HEK293 (cell line): ENCODE results near the gene XIRP2.

Experiments
- CTCF ChIA-PET: fragments of 350-600 bp; formaldehyde crosslinking; extraction: SDS; loops from one replicate; lab custom pipeline; 2021; ENCODE audit warnings: antibody characterized with exemption; lab: Yijun Ruan, JAX
- POLR2A ChIA-PET: fragments of 300-600 bp; formaldehyde crosslinking; extraction: SDS; loops from one replicate; lab custom pipeline; 2020; ENCODE audit warnings: antibody characterized with exemption, inconsistent platforms; lab: Yijun Ruan, JAX
- H3K27ac ChIP-seq: fragments of 200-500 bp; sonication (Bioruptor generic); 2 replicates; pipeline ENCODE4 v1.5.1; 2014; ENCODE audit warnings: low read depth, low read length, control low read depth, inconsistent platforms; ENCODE audit errors: extremely low read depth
- H3K36me3 ChIP-seq, 2 experiments: fragments of 200-500 bp in 1 of 2; sonication (Bioruptor generic) in 1 of 2; 1 replicate in 1 of 2; 2 replicates in 1 of 2; pipeline ENCODE4 v1.5.1; 2014 to 2017; ENCODE audit warnings: inconsistent platforms in 2 of 2, low read length in 2 of 2; ENCODE audit not compliant: control insufficient read depth in 2 of 2, insufficient read depth in 1 of 2
- H3K4me1 ChIP-seq: fragments of 200-500 bp; sonication (Bioruptor generic); 2 replicates; pipeline ENCODE4 v1.5.1; 2014; ENCODE audit warnings: mild to moderate bottlenecking, low read length, inconsistent platforms; ENCODE audit not compliant: control insufficient read depth, insufficient read depth
- H3K4me3 ChIP-seq: 2 replicates; pipeline ENCODE4 v1.5.1; 2011; ENCODE audit warnings: low read depth, mild to moderate bottlenecking, control low read depth, low read length, moderate library complexity
- H3K9me3 ChIP-seq: fragments of 200-500 bp; sonication (Bioruptor generic); 2 replicates; pipeline ENCODE4 v1.5.1; 2014; ENCODE audit warnings: low read depth, low read length, inconsistent platforms; ENCODE audit not compliant: control insufficient read depth, insufficient read depth
- ELK4 ChIP-seq: IDR thresholded peaks from 2 replicates; pipeline ENCODE4 v1.6.1; 2011; ENCODE audit warnings: mild to moderate bottlenecking, low read depth, low read length, borderline replicate concordance
- GLI4 ChIP-seq: fragments of 450-650 bp; formaldehyde crosslinking; IDR thresholded peaks from 2 replicates; pipeline ENCODE4 v1.5.1; 2016; ENCODE audit warnings: missing biosample characterization, missing genetic modification characterization
- MZF1 ChIP-seq: fragments of 450-650 bp; formaldehyde crosslinking; IDR thresholded peaks from 2 replicates; pipeline ENCODE4 v1.5.1; 2017; ENCODE audit warnings: missing biosample characterization, missing genetic modification characterization, borderline replicate concordance
- PBX3 ChIP-seq: sonication (generic); formaldehyde crosslinking; IDR thresholded peaks from 2 replicates; pipeline ENCODE4 v1.8.1; 2022; ENCODE audit warnings: mild to moderate bottlenecking, moderate library complexity, missing genetic modification reagents
- RBAK ChIP-seq: fragments of 450-650 bp; formaldehyde crosslinking; IDR thresholded peaks from 2 replicates; pipeline ENCODE4 v1.5.1; 2016; ENCODE audit warnings: missing biosample characterization, missing genetic modification characterization
- SCRT2 ChIP-seq: fragments of 450-650 bp; formaldehyde crosslinking; IDR thresholded peaks from 2 replicates; pipeline ENCODE4 v1.5.1; 2016; ENCODE audit warnings: missing biosample characterization, missing genetic modification characterization
- YY1 ChIP-seq: fragments of 450-650 bp; formaldehyde crosslinking; IDR thresholded peaks from 2 replicates; pipeline ENCODE4 v1.5.1; 2018; ENCODE audit warnings: missing biosample characterization, missing genetic modification characterization
- ZBTB1 ChIP-seq: fragments of 450-650 bp; formaldehyde crosslinking; IDR thresholded peaks from 2 replicates; pipeline ENCODE4 v1.5.1; 2016; ENCODE audit warnings: missing biosample characterization, missing genetic modification characterization
- ZNF18 ChIP-seq: fragments of 450-650 bp; formaldehyde crosslinking; IDR thresholded peaks from 2 replicates; pipeline ENCODE4 v1.5.1; 2016; ENCODE audit warnings: missing biosample characterization, missing genetic modification characterization
- ZNF184 ChIP-seq: fragments of 450-650 bp; IDR thresholded peaks from 2 replicates; pipeline ENCODE4 v1.5.1; 2018; ENCODE audit warnings: missing biosample characterization, mild to moderate bottlenecking, missing genetic modification characterization
- ZNF248 ChIP-seq: fragments of 450-650 bp; formaldehyde crosslinking; IDR thresholded peaks from 2 replicates; pipeline ENCODE4 v1.5.1; 2017; ENCODE audit warnings: missing biosample characterization, missing genetic modification characterization
- ZNF335 ChIP-seq: fragments of 450-650 bp; formaldehyde crosslinking; conservative IDR thresholded peaks from 2 replicates; pipeline ENCODE4 v1.5.1; 2016; ENCODE audit warnings: missing biosample characterization, missing genetic modification characterization
- ZNF366 ChIP-seq: fragments of 450-650 bp; formaldehyde crosslinking; conservative IDR thresholded peaks from 2 replicates; pipeline ENCODE4 v1.5.1; 2016; ENCODE audit warnings: missing biosample characterization, missing genetic modification characterization
- ZNF48 ChIP-seq: fragments of 450-650 bp; formaldehyde crosslinking; IDR thresholded peaks from 2 replicates; pipeline ENCODE4 v1.5.1; 2016; ENCODE audit warnings: missing biosample characterization, missing genetic modification characterization
- ZNF521 ChIP-seq: fragments of 450-650 bp; formaldehyde crosslinking; IDR thresholded peaks from 2 replicates; pipeline ENCODE4 v1.5.1; 2017; ENCODE audit warnings: missing biosample characterization, mild to moderate bottlenecking, missing genetic modification characterization
- ZNF704 ChIP-seq: fragments of 450-650 bp; formaldehyde crosslinking; IDR thresholded peaks from 2 replicates; pipeline ENCODE4 v1.5.1; 2016; ENCODE audit warnings: missing biosample characterization, missing genetic modification characterization
- ZNF707 ChIP-seq: fragments of 450-650 bp; formaldehyde crosslinking; IDR thresholded peaks from 2 replicates; pipeline ENCODE4 v1.5.1; 2016; ENCODE audit warnings: missing biosample characterization, missing genetic modification characterization
- ZNF768 ChIP-seq: fragments of 450-650 bp; formaldehyde crosslinking; IDR thresholded peaks from 2 replicates; pipeline ENCODE4 v1.5.1; 2018; ENCODE audit warnings: missing biosample characterization, mild to moderate bottlenecking, missing genetic modification characterization
- ZNF792 ChIP-seq: fragments of 450-650 bp; formaldehyde crosslinking; IDR thresholded peaks from 2 replicates; pipeline ENCODE4 v1.5.1; 2016; ENCODE audit warnings: missing biosample characterization, missing genetic modification characterization
- ZSCAN23 ChIP-seq: fragments of 450-650 bp; formaldehyde crosslinking; IDR thresholded peaks from 2 replicates; pipeline ENCODE4 v1.5.1; 2016; ENCODE audit warnings: missing biosample characterization, missing genetic modification characterization
- TF ChIP-seq, protein P1 (sequence below): fragments of 450-650 bp; IDR thresholded peaks from 2 replicates; pipeline ENCODE4 v1.5.1; 2018; ENCODE audit warnings: missing biosample characterization, missing genetic modification characterization

Gene XIRP2

GRCh38 chr2:167127135-167127534 is 238.9 kb downstream of the XIRP2 start:
- TF ChIP-seq ELK4 (no peak), ZNF792 (no peak), GLI4 (tag by site-specific recombination) (no peak), ZNF248 (no peak), ZNF48 (tag by site-specific recombination) (no peak), MZF1 (no peak), ZNF707 (tag by site-specific recombination) (no peak), ZNF768 (no peak), ZNF521 (tag by site-specific recombination) (no peak), ZNF18 (tag by site-specific recombination) (no peak), RBAK (tag by site-specific recombination) (no peak), ZNF335 (tag by site-specific recombination) (no peak), YY1 (tag by site-specific recombination) (no peak), ZNF184 (tag by site-specific recombination) (no peak), ZNF366 (tag by site-specific recombination) (no peak), PBX3 (CRISPR knock-in tag) (no peak), SCRT2 (tag by site-specific recombination) (no peak)
- TF ChIP-seq, protein P1, sequence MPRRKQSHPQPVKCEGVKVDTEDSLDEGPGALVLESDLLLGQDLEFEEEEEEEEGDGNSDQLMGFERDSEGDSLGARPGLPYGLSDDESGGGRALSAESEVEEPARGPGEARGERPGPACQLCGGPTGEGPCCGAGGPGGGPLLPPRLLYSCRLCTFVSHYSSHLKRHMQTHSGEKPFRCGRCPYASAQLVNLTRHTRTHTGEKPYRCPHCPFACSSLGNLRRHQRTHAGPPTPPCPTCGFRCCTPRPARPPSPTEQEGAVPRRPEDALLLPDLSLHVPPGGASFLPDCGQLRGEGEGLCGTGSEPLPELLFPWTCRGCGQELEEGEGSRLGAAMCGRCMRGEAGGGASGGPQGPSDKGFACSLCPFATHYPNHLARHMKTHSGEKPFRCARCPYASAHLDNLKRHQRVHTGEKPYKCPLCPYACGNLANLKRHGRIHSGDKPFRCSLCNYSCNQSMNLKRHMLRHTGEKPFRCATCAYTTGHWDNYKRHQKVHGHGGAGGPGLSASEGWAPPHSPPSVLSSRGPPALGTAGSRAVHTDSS (tag by site-specific recombination) = no peak
- Histone ChIP-seq H3K9me3 (no peaks in the 10 kb centered on the region), H3K36me3 (no peaks in the 10 kb centered on the region), H3K27ac (no peak overlapping the region), H3K4me3 (no peak overlapping the region), H3K4me1 (no peaks in the 10 kb centered on the region)
- CTCF ChIA-PET = interaction anchor here (0.5 to 1.7 kb wide), 2 partner anchors 84 to 487 kb away, joined by 3 to 14 read pairs; no protein-coding TSS in a partner anchor
- POLR2A ChIA-PET = no interaction called here

- no peak for TF ChIP-seq ZNF704
- TF ChIP-seq ZSCAN23 (tag by site-specific recombination) = no peak
- TF ChIP-seq ZBTB1 = no peak
- Histone ChIP-seq H3K9me3 (no peaks in the 10 kb centered on the region), H3K36me3 (no peaks in the 10 kb centered on the region), H3K4me3 (no peak overlapping the region), H3K27ac (no peak overlapping the region), H3K4me1 (no peaks in the 10 kb centered on the region)
- ChIA-PET POLR2A (no interaction called here), CTCF (interaction anchor here (0.7 to 1.7 kb wide), 2 partner anchors 55 to 83 kb away, joined by 4 to 14 read pairs; no protein-coding TSS in a partner anchor)
Observed at GRCh38 chr2:167128130-167128529, 239.8 kb downstream of the XIRP2 start.
